Stimulated activated CD4-positive, alpha-beta T cell treated with anti-CD3 and anti-CD28 coated beads, Interleukin-12 subunit alpha, Interleukin-12 subunit beta, amount 100 ng/mL, for 48 hours (primary cell): Measurements from ENCODE around the gene XPO5.
"Not testable (repeated sequence)": the region's sequence is repeated elsewhere in the genome, so short reads cannot be mapped to it uniquely, and the experiment has no call there.

Experiments
- DNase-seq, 3 donors: peaks; one replicate each; pipeline ENCODE4 v3.0.0-alpha.2; 2020; ENCODE audit warnings: low read depth in 2 of 3, low spot score in 1 of 3

XPO5 gene

GRCh38 chr6:43498291-43498690 lies 77.5 kb downstream of the XPO5 start:
- not testable (repeated sequence) for DNase-seq

- no peak for DNase-seq
Observed at GRCh38 chr6:43497689-43498088, 78.1 kb downstream of the XPO5 start.

DNA sequence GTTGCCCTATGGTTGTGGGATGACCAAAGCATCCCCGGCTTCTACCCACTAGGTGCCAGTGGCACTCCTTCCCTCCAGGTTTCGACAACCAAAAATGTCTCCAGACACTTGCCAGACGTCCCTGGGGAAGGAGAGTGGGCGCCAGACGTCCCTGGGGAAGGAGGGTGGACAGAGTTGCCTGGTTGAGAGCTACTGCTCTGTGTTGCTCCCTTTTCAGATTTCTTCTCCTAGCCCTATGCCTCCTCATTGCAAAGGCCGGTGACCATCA lies 78.8 kb downstream of the XPO5 start:
- DNase-seq = no peak

GRCh38 chr6:43496370-43497128 lies 79.3 kb downstream of the XPO5 start:
- no peak for DNase-seq

GRCh38 chr6:43495409-43495941 lies 80.4 kb downstream of the XPO5 start:
- DNase-seq = no peak

GRCh38 chr6:43494766-43495165 lies 81.1 kb downstream of the XPO5 start:
- DNase-seq = no peak

DNA sequence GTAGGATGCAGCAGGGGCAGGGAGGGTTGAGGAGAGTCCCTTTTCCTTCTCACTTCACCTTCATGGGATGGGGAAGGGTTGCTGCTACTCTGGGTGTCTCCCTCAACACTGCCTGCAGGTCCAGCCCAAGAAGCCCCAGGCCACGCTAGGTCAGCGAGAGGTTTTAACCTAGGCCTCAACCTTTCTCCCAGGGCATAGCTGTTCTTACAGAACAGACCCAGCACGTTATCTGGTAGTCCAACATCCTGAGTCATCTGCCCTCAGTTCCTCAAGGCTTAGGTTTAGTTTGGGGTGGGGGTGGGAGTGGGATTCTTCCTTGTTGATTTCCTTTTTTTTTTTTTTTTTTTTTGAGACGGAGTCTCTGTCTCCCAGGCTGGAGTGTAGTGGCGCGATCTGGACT lies 81.5 kb downstream of the XPO5 start:
- DNase-seq = no peak

DNA sequence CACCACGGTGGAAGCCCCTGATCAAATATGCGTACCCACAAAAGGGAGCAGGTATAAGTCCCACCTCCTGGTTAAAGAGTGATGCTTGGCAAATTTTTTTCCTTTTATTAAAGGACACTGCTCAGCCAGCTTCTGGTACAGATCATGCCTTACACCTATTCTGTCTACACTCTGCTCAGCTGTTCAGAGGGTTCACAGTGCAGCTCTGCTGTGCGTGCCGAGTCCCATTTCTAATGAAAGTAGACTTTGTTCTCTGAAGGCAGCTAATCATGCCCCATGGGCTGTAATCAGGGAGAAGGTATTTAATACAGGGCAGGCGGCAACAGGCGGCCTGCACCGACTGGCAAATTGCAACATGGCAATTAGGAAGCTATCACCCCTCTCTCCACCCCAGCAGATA lies 82.0 kb downstream of the XPO5 start:
- no peak for DNase-seq

DNA sequence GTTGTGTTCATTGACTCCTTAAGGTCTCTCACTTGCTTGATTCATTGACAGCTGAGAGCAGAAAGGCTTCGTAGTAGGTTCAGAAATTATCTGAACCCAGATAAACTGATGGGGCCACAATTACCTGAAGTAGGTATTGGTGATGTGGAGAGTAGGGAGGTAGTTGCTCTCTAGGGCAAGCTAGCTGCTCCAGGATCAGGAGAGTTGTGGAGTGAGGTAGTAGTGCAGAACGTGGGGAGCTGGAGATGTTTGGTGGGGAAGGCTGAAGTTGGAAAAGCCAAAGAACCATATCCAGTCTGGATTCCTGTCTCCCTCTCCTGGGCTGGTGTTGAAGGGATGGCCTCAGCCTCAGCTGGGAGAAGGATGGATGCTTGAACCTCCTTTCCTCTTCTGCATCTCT lies 82.6 kb downstream of the XPO5 start:
- DNase-seq = no peak

DNA sequence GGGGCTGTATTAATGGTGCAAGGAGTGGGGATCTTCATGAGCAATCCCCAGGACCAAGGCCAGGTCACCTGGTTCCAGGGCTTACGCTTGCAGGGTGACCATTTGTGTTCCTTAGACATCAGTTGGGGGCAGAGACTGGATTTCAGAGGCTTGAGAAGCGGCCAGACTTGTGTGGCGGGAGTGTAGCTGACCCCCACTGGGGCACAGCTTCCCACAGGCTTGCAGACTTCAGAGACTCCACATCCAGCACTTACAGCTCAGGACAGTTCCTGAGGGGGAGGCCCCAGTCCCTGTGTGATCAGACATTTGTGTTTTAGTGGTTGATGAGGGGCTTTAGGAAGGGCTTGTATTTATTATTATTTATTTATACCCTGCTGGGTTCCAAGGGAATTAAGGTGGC lies 83.2 kb downstream of the XPO5 start:
- DNase-seq = no peak

GRCh38 chr6:43491750-43492661 lies 83.8 kb downstream of the XPO5 start:
- DNase-seq = no peak

DNA sequence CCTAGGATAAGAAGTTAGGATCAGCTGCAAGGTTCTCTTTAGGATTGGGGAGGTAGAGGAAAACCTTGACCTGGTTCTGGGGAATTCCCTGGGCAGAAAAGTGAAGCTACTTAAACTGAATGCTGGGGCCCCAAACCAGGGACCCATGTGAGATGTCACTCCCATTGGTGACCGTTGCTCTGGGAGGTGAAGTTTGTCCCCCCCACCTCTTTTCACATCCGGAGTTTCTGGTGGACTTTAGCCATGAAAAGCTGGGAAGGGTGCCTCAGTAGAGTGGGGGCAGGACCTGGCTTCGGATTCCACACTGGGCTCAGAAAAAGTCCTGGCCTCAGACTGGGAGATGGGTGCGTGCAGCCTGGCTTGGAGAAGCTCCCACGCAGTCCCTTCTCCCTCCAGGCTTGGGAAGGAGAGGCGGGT lies 85.3 kb downstream of the XPO5 start:
- no peak for DNase-seq

GRCh38 chr6:43489277-43490072 lies 86.4 kb downstream of the XPO5 start:
- no peak for DNase-seq

DNA sequence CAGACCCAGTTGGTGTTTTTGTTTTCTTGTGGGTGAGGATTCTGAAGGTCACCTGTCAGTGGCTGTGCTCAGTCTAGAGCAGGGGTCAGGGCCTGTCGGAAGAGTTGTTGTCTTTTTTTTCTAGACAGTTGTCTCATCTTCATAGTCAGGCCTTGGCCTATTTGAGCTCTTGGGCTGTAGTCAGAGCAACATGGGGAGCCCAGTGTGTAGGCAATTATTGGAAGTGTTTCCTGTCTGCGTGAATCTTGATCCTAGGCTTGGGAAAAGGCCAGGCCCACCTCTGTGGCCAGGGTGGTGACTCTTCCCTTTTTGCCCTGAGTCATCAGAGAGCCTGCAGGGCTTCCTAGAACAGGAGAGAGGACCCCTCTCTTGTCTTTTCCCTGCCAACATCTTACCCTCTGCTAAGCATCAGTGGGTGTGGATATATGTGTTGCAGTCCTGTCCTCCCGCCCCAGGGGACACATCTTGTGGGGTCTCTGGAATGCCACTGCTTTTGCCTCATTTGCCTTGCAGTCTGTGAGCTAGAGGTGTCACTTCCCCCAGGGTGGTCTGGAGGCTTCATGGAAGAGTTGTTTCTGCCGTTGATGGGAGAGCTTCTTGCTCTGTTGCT lies 87.1 kb downstream of the XPO5 start:
- DNase-seq = no peak

- DNase-seq = no peak
Observed at GRCh38 chr6:43481591-43482236, 94.1 kb downstream of the XPO5 start.

DNA sequence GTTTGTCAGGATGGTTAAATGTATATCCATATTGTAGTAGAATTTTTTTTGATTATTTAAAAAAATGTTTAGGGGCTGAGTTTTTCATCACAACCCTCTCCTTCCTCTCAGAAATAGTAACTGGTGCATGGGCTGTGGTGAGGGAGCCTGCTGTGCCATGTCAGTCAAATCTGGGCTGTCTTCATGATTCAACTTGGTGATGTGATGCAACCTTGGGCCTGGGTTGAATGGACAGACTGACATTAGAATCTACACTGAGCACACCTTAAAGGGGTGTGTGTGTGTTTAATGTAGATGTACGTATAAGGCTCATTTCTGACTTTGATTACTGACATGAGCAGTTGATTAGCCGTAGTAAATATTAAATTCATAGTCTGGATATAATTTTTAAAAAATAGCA lies 94.8 kb downstream of the XPO5 start:
- DNase-seq = no peak

DNA sequence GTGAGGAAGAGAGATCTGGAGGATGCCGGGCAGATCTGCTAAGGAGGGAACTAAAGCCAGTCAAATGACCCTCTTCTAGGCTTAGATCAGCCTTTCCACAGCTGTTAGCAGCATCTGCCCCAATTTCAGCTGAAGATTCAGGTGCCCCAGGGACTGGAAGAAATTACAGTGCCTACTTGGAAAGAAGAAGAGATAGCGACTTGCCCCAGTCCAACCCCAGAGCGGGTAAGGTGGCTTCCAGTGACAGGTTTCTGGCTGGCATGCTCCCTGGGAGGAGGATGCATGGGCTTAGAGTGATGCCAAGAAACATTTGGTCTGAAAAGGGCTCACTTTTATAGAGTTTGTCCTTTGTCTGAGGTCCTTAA lies 97.8 kb downstream of the XPO5 start:
- no peak for DNase-seq

DNA sequence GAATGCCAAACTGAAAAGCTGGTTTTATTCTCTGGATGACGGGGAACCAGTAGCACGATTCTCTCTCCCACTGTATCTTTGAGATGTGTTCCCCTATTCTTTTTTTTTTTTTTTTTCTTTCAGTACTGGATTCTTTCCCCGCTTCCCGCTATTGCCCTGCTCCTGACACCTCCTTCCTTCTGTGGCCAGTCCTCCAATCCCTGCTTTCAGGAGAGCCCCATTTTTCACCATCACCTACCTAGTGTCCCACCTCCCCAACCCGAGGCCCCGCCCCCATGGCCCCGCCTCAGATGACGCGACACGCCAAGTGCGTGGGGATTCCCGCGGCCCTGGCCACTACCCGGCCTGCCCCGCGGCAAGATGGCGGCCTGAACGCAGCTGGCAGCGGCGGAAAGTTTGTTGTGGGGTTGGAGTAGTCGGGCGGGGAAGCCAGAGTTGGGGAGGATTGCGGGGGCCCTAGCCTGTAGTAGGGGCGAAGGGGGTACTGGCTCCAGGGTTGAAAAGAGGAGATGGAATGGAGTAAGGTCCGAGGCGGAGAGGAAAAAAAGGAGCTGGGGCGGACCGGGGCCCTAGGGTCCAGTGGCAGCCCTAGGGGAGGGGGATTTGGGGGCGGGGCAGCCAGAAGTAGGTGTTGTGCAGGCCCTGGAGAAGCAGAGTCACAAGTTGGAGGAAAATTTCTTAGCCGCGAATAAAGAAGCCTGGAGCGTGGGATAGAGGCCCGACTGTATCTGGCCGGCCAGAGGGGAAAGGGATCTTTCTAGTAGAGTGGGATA lies 98.4 kb downstream of the XPO5 start, which contains the start of gene TJAP1:
TSS of gene TJAP1 (plus strand) at position 336 of the 773 bp plus-strand sequence. CDS start 21,432 bp downstream, outside the sequence.
- DNase-seq = peak; percentile 94 to 100 (median 96)

GRCh38 chr6:43476746-43477145 lies 99.1 kb downstream of the XPO5 start:
- no peak for DNase-seq

DNA sequence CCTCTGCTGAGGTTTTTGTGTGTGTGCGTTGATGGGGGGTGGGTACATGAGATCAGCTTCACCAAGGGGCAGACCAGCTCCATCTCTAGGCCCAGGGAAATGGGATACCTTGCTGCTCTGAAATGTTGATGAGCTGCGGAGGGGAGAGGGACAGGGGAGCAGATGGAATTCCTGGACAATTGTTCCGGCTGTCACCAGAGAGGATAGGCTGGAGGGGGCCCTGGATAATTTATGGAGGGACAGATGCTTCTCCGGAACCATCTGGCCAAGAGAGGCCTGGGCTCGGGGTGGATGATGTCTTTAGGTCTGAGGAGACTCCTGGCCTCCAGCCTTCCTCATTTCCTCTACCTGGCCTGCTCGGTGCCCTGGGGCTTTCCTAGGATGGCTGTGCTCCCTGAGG lies 100.3 kb downstream of the XPO5 start:
- no peak for DNase-seq
